Naive thymus-derived CD4-positive, alpha-beta T cell (primary cell): Measurements from ENCODE around the gene PRR35. TPM values are rescaled to one million over a fixed set of nuclear protein-coding genes. Genes with fewer than 3 reads are reported as not detected.

Experiments
- ATAC-seq: fragments of 150-1000 bp; cut with Tn5 transposase; 2 replicates; pipeline ENCODE4 v1.10.0; 2021; ENCODE audit warnings: mild to moderate bottlenecking, moderate library complexity
- CTCF ChIA-PET: fragments of 350-600 bp; sonication (Branson Sonifier 250); formaldehyde crosslinking; loops from one replicate; lab custom pipeline; 2021; ENCODE audit warnings: antibody characterized with exemption; lab: Charles Lee
- POLR2A ChIA-PET: fragments of 350-600 bp; sonication (Branson Sonifier 250); formaldehyde crosslinking; loops from one replicate; lab custom pipeline; 2021; ENCODE audit warnings: antibody characterized with exemption, inconsistent platforms; lab: Charles Lee
- DNase-seq, 9 donors: peaks; one replicate each; pipeline versions ENCODE4 v3.0.0 to v3.0.0-alpha.2; 2020 to 2022; ENCODE audit warnings: mixed read lengths in 1 of 9
- H3K27ac ChIP-seq: one replicate; pipeline ENCODE4 v1.7.0; 2013; ENCODE audit warnings: mild to moderate bottlenecking, low read depth, low read length, moderate library complexity
- H3K27me3 ChIP-seq, 2 donors: one replicate each; pipeline ENCODE4 v1.7.0; 2013; ENCODE audit warnings: low read length in 2 of 2, mild to moderate bottlenecking in 2 of 2, moderate library complexity in 2 of 2; ENCODE audit not compliant: control insufficient read depth in 2 of 2, insufficient read depth in 2 of 2
- H3K36me3 ChIP-seq, 3 experiments: 1 replicate in 2 of 3; 2 replicates in 1 of 3; pipeline ENCODE4 v1.7.0; 2013; ENCODE audit warnings: low read length in 3 of 3, mild to moderate bottlenecking in 3 of 3, moderate library complexity in 1 of 3; ENCODE audit not compliant: insufficient read depth in 3 of 3, control insufficient read depth in 2 of 3
- H3K4me1 ChIP-seq, 2 donors: one replicate each; pipeline ENCODE4 v1.7.0; 2013; ENCODE audit warnings: low read length in 2 of 2, mild to moderate bottlenecking in 2 of 2, moderate library complexity in 1 of 2; ENCODE audit not compliant: control insufficient read depth in 2 of 2, insufficient read depth in 2 of 2
- H3K4me3 ChIP-seq: 2 replicates; pipeline ENCODE4 v1.7.0; 2013; ENCODE audit warnings: mild to moderate bottlenecking, low read length
- H3K9me3 ChIP-seq, 3 experiments: 1 replicate in 2 of 3; 2 replicates in 1 of 3; pipeline ENCODE4 v1.7.0; 2013; ENCODE audit warnings: low read length in 3 of 3; ENCODE audit not compliant: control insufficient read depth in 2 of 3
- H3K27ac Mint-ChIP-seq, 9 donors: one replicate each; pipeline ENCODE4 v1.8.0; 2020 to 2022; ENCODE audit warnings: mixed read lengths in 9 of 9, mild to moderate bottlenecking in 8 of 9, moderate library complexity in 5 of 9, inconsistent platforms in 2 of 9
- H3K27me3 Mint-ChIP-seq, 5 donors: one replicate each; pipeline ENCODE4 v1.8.0; 2021 to 2022; ENCODE audit warnings: mixed read lengths in 5 of 5, mild to moderate bottlenecking in 1 of 5
- H3K36me3 Mint-ChIP-seq, 5 donors: one replicate each; pipeline ENCODE4 v1.8.0; 2020 to 2022; ENCODE audit warnings: mixed read lengths in 5 of 5, mild to moderate bottlenecking in 3 of 5, inconsistent platforms in 1 of 5
- H3K4me1 Mint-ChIP-seq, 7 donors: one replicate each; pipeline ENCODE4 v1.8.0; 2020 to 2022; ENCODE audit warnings: mixed read lengths in 7 of 7, mild to moderate bottlenecking in 3 of 7, inconsistent platforms in 1 of 7
- H3K4me3 Mint-ChIP-seq, 10 donors: one replicate each; pipeline ENCODE4 v1.8.0; 2020 to 2022; ENCODE audit warnings: mild to moderate bottlenecking in 10 of 10, mixed read lengths in 10 of 10, moderate library complexity in 6 of 10, inconsistent platforms in 2 of 10
- H3K9me3 Mint-ChIP-seq, 11 donors: one replicate each; pipeline ENCODE4 v1.8.0; 2020 to 2022; ENCODE audit warnings: mixed read lengths in 11 of 11, mild to moderate bottlenecking in 4 of 11, inconsistent platforms in 1 of 11, moderate library complexity in 1 of 11
- intact Hi-C, 2 donors: fragments of 100-400 bp; cut with micrococcal nuclease; formaldehyde crosslinking; loops; one replicate each; pipeline ENCODE4 v1.15.1; 2023
- polyA plus RNA-seq, 2 donors: library from polyadenylated mRNA; unstranded; fragments of 300-500 nt; fragmentation: Illumina TruSeq; gene quantifications; one replicate each; pipeline ENCODE4 v1.2.3, GENCODE V29; 2021
- total RNA-seq, 6 experiments: library from RNA in 5 of 6; stranded (reverse) in 5 of 6; gene quantifications; 1 replicate in 5 of 6; 2 replicates in 1 of 6; pipeline ENCODE4 v1.2.3 and lab custom pipeline; 2021 to 2026

Gene PRR35
- total RNA-seq (not detected), polyA plus RNA-seq (not detected), total RNA-seq (lab: John Stamatoyannopoulos, UW) (not detected)

DNA sequence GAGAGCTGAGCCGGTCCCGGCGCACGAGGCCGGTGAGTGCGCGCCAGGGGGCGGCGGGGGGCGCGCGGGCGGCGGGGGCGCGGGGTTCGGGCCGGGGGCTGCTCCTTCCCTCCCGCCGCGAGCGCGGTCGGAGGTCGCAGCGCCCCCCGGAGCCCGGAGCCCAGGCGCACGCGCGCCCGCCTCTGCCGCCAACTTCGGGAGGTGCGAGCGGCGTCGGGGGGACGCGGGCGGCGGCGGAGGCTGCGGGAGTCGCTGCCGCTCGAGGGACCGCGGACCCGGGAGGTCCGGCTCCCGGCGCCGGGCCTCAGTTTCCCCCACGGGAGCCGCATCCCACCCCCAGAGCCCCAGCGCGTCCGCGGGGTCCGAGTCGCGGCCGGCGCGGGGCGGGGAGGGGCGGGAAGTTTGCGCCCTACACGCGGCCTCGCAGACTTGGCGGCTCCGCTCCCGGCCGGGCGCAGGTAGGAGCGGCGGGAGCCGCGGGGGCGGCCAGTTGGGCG, at the start of gene PRR35:
TSS of gene PRR35 (plus strand) at position 191 of the 497 bp plus-strand sequence. CDS start 2,901 bp downstream, outside the sequence.
- peaks cover 6 to 20% (median 9%) of the 10 kb centered on the region in 5 donors for H3K27me3 Mint-ChIP-seq
- H3K4me3 ChIP-seq: no peak within 1 kb of the TSS
- CTCF ChIA-PET: no interaction called here
- peaks cover 0 to 7% (median 3%) of the 10 kb centered on the region in 7 donors for H3K4me1 Mint-ChIP-seq
- ATAC-seq (no peak), DNase-seq (no peak)
- H3K9me3 Mint-ChIP-seq: peaks cover 0 to 3% (median 0%) of the 10 kb centered on the region in 11 donors
- no peaks in the 10 kb centered on the region for H3K36me3 ChIP-seq
- H3K9me3 ChIP-seq: no peaks in the 10 kb centered on the region
- no peaks in the 10 kb centered on the region for H3K36me3 Mint-ChIP-seq
- intact Hi-C loops: no loop called here
- POLR2A ChIA-PET: no interaction called here
- H3K4me3 Mint-ChIP-seq: peak within 1 kb of the TSS in 2 of 10 donors; percentile 35 to 72
- H3K4me1 ChIP-seq: no peaks in the 10 kb centered on the region
- H3K27ac ChIP-seq: no peak within 1 kb of the TSS
- no peaks in the 10 kb centered on the region for H3K27me3 ChIP-seq
- H3K27ac Mint-ChIP-seq: no peak within 1 kb of the TSS

- ChIA-PET POLR2A (interaction anchor here (0.6 kb wide), 1 partner anchor 13 kb away, joined by 3 read pairs; no protein-coding TSS in a partner anchor), CTCF (interaction anchor here (0.6 kb wide), 1 partner anchor 13 kb away, joined by 3 read pairs; no protein-coding TSS in a partner anchor)
- Histone ChIP-seq H3K36me3 (peaks cover 0 to 13% (median 0%) of the 10 kb centered on the region in 3 experiments), H3K4me3 (no peak overlapping the region), H3K27me3 (no peaks in the 10 kb centered on the region), H3K27ac (no peak overlapping the region), H3K4me1 (no peaks in the 10 kb centered on the region), H3K9me3 (no peaks in the 10 kb centered on the region)
- H3K27me3 Mint-ChIP-seq: no peaks in the 10 kb centered on the region
- no peak for DNase-seq
- no peak overlapping the region for H3K27ac Mint-ChIP-seq
- H3K4me3 Mint-ChIP-seq: no peak overlapping the region
- intact Hi-C loops: no loop called here
- peaks cover 0 to 5% (median 0%) of the 10 kb centered on the region in 7 donors for H3K4me1 Mint-ChIP-seq
- no peaks in the 10 kb centered on the region for H3K9me3 Mint-ChIP-seq
- H3K36me3 Mint-ChIP-seq: peaks cover 0 to 7% (median 0%) of the 10 kb centered on the region in 5 donors
- ATAC-seq: no peak
Observed at GRCh38 chr16:512802-513201, 47.4 kb upstream of the PRR35 start.

- H3K4me3 Mint-ChIP-seq: no peak overlapping the region
- H3K27ac Mint-ChIP-seq: no peak overlapping the region
- no peak for DNase-seq
- Histone ChIP-seq H3K36me3 (peaks cover 0 to 13% (median 0%) of the 10 kb centered on the region in 3 experiments), H3K4me1 (no peaks in the 10 kb centered on the region), H3K4me3 (no peak overlapping the region), H3K9me3 (no peaks in the 10 kb centered on the region), H3K27me3 (no peaks in the 10 kb centered on the region), H3K27ac (no peak overlapping the region)
- intact Hi-C loops: no loop called here
- no peak for ATAC-seq
- H3K36me3 Mint-ChIP-seq: peaks cover 0 to 7% (median 0%) of the 10 kb centered on the region in 5 donors
- POLR2A ChIA-PET: no interaction called here
- H3K4me1 Mint-ChIP-seq: peaks cover 0 to 5% (median 0%) of the 10 kb centered on the region in 7 donors
- CTCF ChIA-PET: no interaction called here
- no peaks in the 10 kb centered on the region for H3K9me3 Mint-ChIP-seq
- H3K27me3 Mint-ChIP-seq: no peaks in the 10 kb centered on the region
Observed at GRCh38 chr16:513950-514349, 46.2 kb upstream of the PRR35 start.

GRCh38 chr16:515175-515938, 44.8 kb upstream of the PRR35 start:
- Mint-ChIP-seq H3K27me3 (no peaks in the 10 kb centered on the region), H3K27ac (no peak overlapping the region), H3K36me3 (peaks cover 0 to 7% (median 0%) of the 10 kb centered on the region in 5 donors), H3K4me1 (peaks cover 0 to 3% (median 0%) of the 10 kb centered on the region in 7 donors), H3K9me3 (no peaks in the 10 kb centered on the region), H3K4me3 (no peak overlapping the region)
- intact Hi-C loops: no loop called here
- POLR2A ChIA-PET: no interaction called here
- Histone ChIP-seq H3K27me3 (no peaks in the 10 kb centered on the region), H3K36me3 (peaks cover 0 to 27% (median 3%) of the 10 kb centered on the region in 3 experiments), H3K9me3 (no peaks in the 10 kb centered on the region), H3K4me1 (no peaks in the 10 kb centered on the region), H3K4me3 (no peak overlapping the region), H3K27ac (no peak overlapping the region)
- CTCF ChIA-PET: no interaction called here
- DNase-seq (no peak), ATAC-seq (no peak)

DNA sequence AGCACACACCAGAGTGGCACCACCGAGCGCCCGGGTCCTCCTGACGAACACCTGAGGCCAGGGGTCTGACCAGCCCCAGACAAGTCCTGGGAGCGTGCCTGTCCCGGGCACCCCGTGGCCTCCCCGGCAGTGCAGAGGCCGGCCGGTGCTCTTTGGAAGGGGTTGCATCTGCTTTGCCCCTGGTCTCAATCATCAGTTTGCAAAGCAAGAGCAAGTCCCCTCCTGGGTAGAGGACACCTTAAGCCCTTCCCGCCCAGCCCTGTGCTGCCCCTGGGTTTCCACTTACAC, 44.3 kb upstream of the PRR35 start:
- Mint-ChIP-seq H3K4me1 (peaks cover 0 to 3% (median 0%) of the 10 kb centered on the region in 7 donors), H3K27me3 (no peaks in the 10 kb centered on the region), H3K4me3 (no peak overlapping the region), H3K36me3 (peaks cover 0 to 7% (median 0%) of the 10 kb centered on the region in 5 donors), H3K9me3 (no peaks in the 10 kb centered on the region), H3K27ac (no peak overlapping the region)
- Histone ChIP-seq H3K36me3 (peaks cover 0 to 32% (median 3%) of the 10 kb centered on the region in 3 experiments), H3K4me1 (no peaks in the 10 kb centered on the region), H3K9me3 (no peaks in the 10 kb centered on the region), H3K4me3 (no peak overlapping the region), H3K27me3 (no peaks in the 10 kb centered on the region), H3K27ac (no peak overlapping the region)
- CTCF ChIA-PET: no interaction called here
- POLR2A ChIA-PET: no interaction called here
- ATAC-seq: no peak
- intact Hi-C loops: no loop called here
- DNase-seq: no peak

DNA sequence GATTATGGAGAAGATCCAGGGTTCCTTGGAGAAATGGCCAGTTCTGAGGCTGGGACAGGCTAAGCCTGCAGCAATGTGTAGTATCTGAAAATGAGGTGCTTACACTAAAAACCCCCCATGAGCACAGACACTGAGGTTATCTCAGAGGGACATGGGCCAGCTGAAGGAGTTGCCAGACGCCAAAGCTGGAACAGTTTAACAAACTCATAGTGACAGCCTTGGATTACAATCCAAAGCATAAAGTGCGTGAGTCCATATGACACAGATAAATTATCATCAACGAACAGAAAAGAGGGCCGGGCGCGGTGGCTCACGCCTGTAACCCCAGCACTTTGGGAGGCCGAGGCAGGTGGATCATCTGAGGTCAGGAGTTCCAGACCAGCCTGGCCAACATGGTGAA, 43.9 kb upstream of the PRR35 start:
- ATAC-seq (no peak), DNase-seq (no peak)
- H3K9me3 Mint-ChIP-seq: no peaks in the 10 kb centered on the region
- CTCF ChIA-PET: no interaction called here
- H3K4me1 Mint-ChIP-seq: peaks cover 0 to 3% (median 0%) of the 10 kb centered on the region in 7 donors
- H3K4me3 Mint-ChIP-seq: no peak overlapping the region
- peaks cover 0 to 7% (median 0%) of the 10 kb centered on the region in 5 donors for H3K36me3 Mint-ChIP-seq
- Histone ChIP-seq H3K4me1 (no peaks in the 10 kb centered on the region), H3K9me3 (no peaks in the 10 kb centered on the region), H3K36me3 (peaks cover 0 to 32% (median 3%) of the 10 kb centered on the region in 3 experiments), H3K4me3 (no peak overlapping the region), H3K27ac (no peak overlapping the region), H3K27me3 (no peaks in the 10 kb centered on the region)
- POLR2A ChIA-PET: no interaction called here
- H3K27ac Mint-ChIP-seq: no peak overlapping the region
- no peaks in the 10 kb centered on the region for H3K27me3 Mint-ChIP-seq
- intact Hi-C loops: no loop called here
